Limb (tissue), 2 donors: ENCODE measurements around the gene WIF1.

ENCODE experiments used
- DNase-seq, 2 donors: peaks; one replicate each; pipeline ENCODE4 v3.0.0-alpha.2; 2016; ENCODE audit errors: extremely low spot score in 2 of 2

Gene WIF1

DNA sequence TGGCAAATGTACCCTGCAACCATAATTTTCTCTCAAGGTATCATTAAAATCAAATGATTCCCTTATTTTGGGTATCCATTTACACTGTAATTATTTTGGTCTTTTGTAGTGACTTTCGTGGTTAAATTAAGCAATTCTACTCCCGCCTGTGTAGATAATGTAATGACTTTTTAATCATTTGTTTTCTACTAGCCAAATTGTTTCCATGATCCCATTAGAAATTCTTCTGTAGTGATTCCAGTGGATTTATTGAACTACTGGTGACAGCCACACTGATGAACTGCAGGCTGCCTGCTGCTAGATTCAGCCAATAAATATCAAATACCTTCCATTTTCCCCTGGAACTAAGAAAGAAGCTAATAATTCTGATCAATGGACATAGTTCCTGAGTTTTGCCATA is 96.0 kb downstream of the WIF1 start:
- no peak for DNase-seq

DNA sequence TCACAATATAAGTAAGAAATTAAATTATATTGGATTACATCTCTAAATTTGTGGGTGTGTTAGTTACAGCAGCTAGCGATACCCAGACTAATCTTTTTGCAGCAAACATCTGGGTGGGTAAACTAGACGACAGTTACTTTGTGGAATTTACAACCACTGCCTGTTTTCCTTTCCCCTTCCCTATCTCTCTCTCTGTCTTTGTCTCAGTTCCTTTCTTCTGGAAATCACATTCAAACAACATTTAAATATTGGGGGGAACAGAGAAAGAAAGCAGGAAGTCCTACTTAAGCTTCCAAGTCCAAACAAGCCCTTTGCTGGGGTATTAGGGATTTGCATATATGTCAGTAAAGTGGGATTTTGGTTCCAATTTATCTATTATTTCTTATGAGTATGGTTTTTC is 97.6 kb downstream of the WIF1 start:
- no peak for DNase-seq

DNA sequence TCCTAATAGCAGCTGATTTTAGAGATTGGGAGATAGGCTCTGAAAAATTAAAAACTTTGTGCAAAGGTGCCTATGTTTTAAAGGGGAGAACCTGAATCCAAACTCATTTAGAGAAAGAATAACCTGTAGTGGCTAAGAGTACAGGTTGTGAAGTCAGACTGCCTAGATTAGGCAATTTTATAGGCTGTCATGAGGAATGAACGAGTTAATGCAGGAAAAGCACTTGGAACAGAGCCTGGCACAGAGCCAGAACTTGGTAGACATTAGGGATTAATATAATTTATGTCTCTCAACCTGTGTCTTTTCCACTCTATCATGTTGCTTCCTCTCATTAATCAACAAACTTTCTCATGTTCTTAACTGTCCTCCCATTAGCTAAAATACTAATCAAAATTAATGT is 98.1 kb downstream of the WIF1 start:
- no peak for DNase-seq

DNA sequence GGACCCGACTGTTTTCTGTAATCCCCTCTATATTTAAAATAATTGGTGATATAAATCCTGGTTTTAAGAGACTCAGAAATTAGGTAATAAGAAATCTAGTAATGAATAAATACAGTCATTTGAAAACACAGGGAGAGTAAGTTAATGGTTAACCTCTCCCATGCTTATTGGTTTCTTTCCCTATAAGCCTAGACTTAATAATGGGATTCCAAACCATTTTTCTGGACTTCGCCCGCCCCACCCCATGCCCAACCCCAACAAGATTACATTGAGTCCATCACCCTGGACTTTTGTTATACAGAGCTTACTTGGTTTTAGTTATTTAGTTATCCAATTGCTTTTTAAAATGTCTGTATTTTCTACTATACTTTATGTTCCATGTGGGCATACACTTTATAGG is 98.7 kb downstream of the WIF1 start:
- DNase-seq: no peak

DNA sequence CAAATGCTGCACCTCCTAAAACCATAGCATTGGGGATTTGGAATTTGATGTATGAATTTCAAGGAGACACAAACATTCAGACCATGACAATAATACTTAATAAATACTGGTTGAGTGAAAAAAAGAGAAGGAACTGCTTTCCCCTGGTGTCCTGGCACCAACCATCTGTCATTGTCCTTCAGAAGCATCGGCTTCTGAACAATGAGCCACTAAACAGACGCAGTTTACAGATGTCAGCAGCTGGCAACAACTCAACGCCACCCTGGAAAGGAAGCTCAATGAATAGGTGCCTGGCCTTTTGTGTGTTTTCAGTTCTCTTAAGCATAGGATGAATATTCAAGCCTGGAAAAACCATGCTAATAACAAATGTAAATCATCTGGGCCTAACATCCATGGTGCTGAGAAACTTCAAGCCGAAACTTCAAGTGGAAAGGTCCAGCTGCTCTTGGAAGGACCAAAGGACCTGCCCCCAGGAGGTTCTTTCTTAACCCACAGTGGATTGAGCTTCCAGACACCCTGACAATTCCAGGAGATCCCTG is 101.3 kb downstream of the WIF1 start:
- DNase-seq: no peak

DNA sequence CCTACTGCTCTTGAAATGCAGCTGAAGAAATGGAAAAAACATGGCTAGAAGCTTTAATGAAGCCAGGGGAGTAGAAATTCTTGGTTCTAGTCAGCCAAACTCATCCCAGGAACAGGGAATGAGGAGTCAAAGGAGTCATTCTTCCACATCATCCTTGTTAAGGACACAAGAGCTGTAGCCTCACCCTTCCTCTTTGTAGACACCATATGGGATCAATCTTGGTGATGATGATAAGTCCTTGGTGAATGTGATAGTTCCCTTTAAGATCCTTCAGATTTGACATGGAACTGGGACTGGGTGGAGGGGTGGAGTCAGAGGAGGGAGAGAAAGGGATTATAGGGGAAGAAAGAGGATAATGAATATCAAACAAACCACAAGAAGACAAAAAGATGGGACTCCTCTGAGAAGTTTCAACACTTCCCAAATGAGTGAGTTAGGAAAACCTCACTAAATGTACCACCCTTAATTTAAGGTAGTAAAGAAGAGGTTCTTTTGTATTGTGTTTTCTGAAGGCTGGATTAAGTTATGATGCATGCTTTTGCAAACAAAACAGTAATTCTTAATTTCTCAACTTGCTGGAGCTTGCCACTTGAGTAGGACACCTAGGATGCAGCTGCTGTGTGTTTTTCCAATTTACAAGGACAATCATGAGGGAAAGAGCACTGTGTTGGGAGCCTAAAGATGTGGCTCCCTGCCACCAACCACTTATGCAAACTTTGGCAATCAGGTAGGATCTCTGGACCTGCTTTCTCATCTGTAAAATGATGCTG is 104.0 kb downstream of the WIF1 start:
- DNase-seq: no peak

DNA sequence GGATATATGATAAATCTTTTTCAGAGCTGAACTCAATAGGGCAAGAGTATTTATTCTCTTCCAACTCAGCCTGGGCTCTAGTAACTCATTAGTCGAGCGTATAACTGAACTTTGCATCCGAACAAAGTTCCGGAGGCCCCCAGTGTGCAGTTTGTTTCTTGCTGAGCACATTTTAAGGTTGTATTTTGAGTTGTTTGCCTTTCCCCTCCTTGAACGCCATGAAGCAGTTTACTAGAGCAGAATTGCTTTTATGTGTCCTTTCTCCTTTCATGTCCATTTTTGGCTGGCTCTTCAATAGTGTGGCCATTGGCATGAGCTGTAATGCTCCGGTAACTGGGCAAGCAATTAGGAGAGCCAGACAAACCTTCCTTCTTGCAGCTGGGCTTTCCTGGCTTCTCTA is 105.3 kb downstream of the WIF1 start:
- no peak for DNase-seq

DNA sequence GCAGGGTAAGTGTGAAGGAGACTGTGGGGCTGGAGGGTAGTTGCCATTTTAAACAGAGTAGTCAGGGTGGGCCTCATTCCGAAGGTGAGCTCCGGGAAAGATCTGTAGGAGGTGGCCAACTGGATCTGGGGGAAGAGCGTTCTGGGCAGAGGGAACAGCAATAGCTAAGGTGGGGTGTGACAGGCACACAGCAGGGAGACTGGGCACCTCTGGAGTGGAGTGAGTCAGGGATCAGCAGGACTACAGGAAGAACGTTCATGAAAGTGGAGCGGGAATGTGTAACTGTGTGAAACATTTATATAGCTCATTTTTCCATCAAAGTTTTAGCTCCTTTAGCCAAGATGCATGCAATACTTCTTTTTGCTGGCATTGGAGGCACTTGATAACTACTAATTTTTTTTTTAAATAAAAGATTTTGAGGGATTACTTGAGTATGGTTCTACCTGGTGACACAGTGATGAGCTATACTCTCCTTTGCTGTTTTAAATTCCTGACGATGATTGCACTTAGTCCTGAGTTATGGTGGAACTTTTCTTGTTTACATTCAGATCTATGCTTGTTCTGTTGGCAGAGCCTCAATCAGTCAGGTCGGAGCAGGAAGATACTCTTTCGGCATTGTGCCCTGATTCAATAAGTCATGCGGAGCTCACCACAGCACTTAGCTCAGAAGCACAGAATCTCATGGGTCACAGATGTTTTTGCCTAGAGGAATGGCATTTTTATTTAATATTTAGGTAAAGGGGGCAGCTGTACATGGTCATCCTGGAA is 106.4 kb downstream of the WIF1 start:
- no peak for DNase-seq

DNA sequence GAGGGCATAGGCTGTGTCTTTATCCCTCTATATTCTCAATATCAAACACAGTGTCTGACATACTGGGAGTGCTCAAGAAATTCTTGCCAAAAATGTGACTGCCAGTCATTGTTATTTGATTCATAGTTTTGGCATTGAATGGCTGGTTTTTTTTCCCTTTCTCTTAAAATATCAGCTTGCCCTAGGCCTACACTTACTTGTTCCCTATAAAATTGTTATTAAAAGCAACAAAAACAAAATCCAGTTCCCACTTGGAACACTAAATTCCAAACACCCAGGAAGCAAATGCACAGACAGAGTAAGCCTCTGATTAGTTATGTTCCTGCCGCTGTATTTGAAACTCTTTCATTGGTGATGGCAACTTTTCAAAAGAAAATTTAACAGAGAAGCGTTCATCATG is 110.7 kb downstream of the WIF1 start:
- DNase-seq: no peak

DNA sequence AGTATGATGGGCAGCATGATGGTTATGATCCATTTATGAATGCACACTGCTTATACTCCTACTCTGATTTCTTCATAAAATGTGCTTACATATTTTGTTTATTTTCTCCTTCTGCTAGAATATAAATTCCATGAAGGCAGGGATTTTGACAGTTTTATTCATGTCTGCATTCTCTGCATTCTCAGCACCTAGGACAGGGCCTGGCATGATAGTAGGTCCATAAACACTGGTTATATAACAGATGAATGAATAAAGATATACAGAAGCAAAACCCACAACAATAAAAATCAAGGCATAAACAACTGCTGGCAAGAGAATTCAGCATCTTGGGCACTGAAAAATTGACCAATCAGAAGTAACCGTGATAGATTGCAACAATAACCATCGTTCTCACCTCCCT is 115.4 kb downstream of the WIF1 start:
- DNase-seq: no peak

DNA sequence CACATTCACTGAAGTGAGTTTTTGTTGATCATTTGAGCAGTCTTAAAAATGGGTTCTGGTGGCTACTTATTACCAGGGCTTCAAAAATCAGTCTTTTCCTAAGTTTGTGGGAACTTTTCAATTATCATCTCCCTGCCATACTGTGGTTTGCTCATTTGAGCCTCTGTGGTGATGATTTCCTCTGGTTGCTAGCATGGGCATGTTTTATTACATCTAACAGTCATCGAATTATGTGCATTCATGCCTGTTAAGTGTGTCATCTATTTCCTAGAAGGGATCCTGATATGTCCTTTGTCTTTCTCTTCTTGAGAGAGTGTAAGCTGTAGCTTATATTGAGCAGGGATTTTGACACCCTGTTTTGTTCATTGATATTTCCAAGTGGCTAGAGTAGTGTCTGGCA is 116.8 kb downstream of the WIF1 start:
- no peak for DNase-seq
